Transverse colon (tissue), 4 donors: Measurements from ENCODE around the gene IL17RE. TPM values are rescaled to one million over a fixed set of nuclear protein-coding genes. Genes with fewer than 3 reads are reported as not detected.
A peak's percentile ranks its signal among the peaks of the same experiment; 100 is the strongest.
"Not testable (repeated sequence)": the region's sequence is repeated elsewhere in the genome, so short reads cannot be mapped to it uniquely, and the experiment has no call there.

ENCODE experiments used
- DNase-seq: peaks from one replicate; pipeline ENCODE4 v3.0.0-alpha.2; 2019
- H3K27ac ChIP-seq, 4 donors: fragments of 200-600 bp; sonication (generic); 2 replicates each; pipeline ENCODE4 v1.5.1; 2016 to 2018; ENCODE audit warnings: inconsistent platforms in 4 of 4
- H3K27me3 ChIP-seq: fragments of 200-600 bp; sonication (generic); 2 replicates; pipeline ENCODE4 v1.5.1; 2017; ENCODE audit warnings: inconsistent platforms
- H3K36me3 ChIP-seq, 4 donors: fragments of 200-600 bp; sonication (generic); 2 replicates each; pipeline ENCODE4 v1.5.1; 2017 to 2019; ENCODE audit warnings: inconsistent platforms in 4 of 4
- H3K4me1 ChIP-seq, 4 donors: fragments of 200-600 bp; sonication (generic); 2 replicates each; pipeline ENCODE4 v1.5.1; 2017 to 2020; ENCODE audit warnings: inconsistent platforms in 4 of 4
- H3K4me3 ChIP-seq, 4 donors: fragments of 200-600 bp; sonication (generic); 1 replicate in 1 of 4; 2 replicates in 3 of 4; pipeline versions ENCODE4 v1.5.1 to v1.6.1; 2017 to 2019; ENCODE audit warnings: inconsistent platforms in 4 of 4
- H3K9me3 ChIP-seq, 2 donors: fragments of 200-600 bp; sonication (generic); 2 replicates each; pipeline ENCODE4 v1.5.1; 2017 to 2019; ENCODE audit warnings: inconsistent platforms in 2 of 2
- EP300 ChIP-seq: sonication (generic); formaldehyde crosslinking; IDR thresholded peaks from one replicate; pipeline ENCODE4 v1.6.1; 2017; ENCODE audit warnings: antibody characterized with exemption, low read depth
- POLR2A ChIP-seq: fragments of 450-650 bp; IDR thresholded peaks from one replicate; pipeline ENCODE4 v1.6.1; 2016; ENCODE audit warnings: antibody characterized with exemption, mild to moderate bottlenecking, moderate library complexity
- POLR2AphosphoS5 ChIP-seq, 3 donors: sonication (generic); formaldehyde crosslinking; IDR thresholded peaks; one replicate each; pipeline ENCODE4 v1.6.1; 2016; ENCODE audit warnings: antibody characterized with exemption in 3 of 3
- WGBS, 2 donors: methylation state at CpG; one replicate each; pipeline ENCODE4 v1.1.5; 2018; ENCODE audit warnings: low coverage in 1 of 2; 5-methylcytosine and 5-hydroxymethylcytosine counted together
- in situ Hi-C, 4 donors: fragments of 200-750 bp; cut with MboI; loops; one replicate each; pipeline versions ENCODE4 v1.15.0 to v1.15.1; 2017; ENCODE audit warnings: low sequenced_read_pairs in 3 of 4, low pct_ligation_motif_present in 1 of 4, low pct_unique_long_range_greater_than_20kb in 1 of 4
- intact Hi-C: fragments of 100-400 bp; cut with DNase I; formaldehyde crosslinking; loops from one replicate; pipeline ENCODE4 v1.15.1; 2023; ENCODE audit warnings: low total_unique reads
- total RNA-seq, 4 donors: library from RNA; depleted of rRNA; stranded (reverse); fragments of >200 nt; gene quantifications; one replicate each; pipeline ENCODE4 v1.1.0, GENCODE V29; 2016
- TF ChIP-seq, protein P1 (sequence below), 5 experiments: fragments of 200-600 bp in 3 of 5; fragments of 450-650 bp in 2 of 5; sonication (generic) in 3 of 5; IDR thresholded peaks; 1 replicate in 2 of 5; 2 replicates in 3 of 5; pipeline ENCODE4 v1.5.1; 2016 to 2017; ENCODE audit warnings: antibody characterized with exemption in 5 of 5, inconsistent platforms in 3 of 5, mild to moderate bottlenecking in 2 of 5, moderate library complexity in 1 of 5

Gene IL17RE
- total RNA-seq, 4 donors from 2014 or later, result 81.5 to 178 (median 108) TPM

DNA sequence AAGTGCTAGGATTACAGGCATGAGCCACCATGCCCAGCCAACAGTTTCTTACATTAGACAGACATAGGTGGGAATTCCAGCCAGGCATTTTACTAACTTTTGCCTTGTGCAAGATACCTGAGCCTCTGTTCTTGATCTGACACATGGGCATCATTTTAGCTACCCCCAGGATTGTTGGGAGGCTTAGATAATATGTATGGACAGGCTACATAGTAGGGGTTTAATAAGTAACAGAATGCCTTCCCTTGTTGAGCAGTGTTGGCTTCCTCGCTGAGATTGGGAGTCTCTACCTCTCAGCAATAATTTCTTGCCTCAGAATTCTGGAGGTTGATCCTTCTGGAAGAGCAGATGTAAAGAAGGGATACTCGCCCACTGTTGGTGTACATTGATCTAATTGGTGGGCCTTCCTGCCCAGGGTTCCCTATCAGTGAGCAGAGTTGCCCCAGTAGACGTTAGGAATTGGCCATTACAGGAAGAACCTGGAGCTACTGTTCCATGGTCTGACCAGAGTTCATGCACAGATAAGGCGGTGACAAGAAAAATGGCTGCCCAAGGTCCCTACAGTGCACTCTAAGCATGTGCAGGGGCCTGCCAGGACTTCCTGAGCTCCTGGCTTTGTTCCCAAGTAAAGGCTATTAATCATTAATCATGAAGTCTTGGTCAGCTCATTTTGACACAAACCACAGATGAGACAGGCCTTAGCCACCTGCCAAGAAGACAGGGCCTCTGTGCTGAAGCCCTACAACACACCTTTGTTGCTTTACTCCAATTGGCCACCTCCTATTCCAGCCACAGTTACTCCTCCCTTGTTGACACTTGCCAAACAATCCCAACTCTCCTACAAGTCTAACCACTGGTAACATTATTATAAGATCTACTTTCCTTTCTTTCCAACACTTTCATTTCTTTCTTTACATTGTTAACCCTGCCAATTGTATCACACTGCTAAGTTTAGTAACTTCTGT is 5.0 kb upstream of the IL17RE start:
- Histone ChIP-seq H3K36me3 (peaks cover 0 to 7% (median 3%) of the 10 kb centered on the region in 4 donors), H3K27ac (peak overlapping the region; percentile 86 to 94 (median 90)), H3K27me3 (no peaks in the 10 kb centered on the region), H3K4me3 (peak overlapping the region in 1 of 4 donors; percentile 9), H3K4me1 (peaks cover 8 to 76% (median 57%) of the 10 kb centered on the region in 4 donors), H3K9me3 (no peaks in the 10 kb centered on the region)
- no peak for TF ChIP-seq POLR2A
- TF ChIP-seq EP300, result no peak
- TF ChIP-seq, protein P1, sequence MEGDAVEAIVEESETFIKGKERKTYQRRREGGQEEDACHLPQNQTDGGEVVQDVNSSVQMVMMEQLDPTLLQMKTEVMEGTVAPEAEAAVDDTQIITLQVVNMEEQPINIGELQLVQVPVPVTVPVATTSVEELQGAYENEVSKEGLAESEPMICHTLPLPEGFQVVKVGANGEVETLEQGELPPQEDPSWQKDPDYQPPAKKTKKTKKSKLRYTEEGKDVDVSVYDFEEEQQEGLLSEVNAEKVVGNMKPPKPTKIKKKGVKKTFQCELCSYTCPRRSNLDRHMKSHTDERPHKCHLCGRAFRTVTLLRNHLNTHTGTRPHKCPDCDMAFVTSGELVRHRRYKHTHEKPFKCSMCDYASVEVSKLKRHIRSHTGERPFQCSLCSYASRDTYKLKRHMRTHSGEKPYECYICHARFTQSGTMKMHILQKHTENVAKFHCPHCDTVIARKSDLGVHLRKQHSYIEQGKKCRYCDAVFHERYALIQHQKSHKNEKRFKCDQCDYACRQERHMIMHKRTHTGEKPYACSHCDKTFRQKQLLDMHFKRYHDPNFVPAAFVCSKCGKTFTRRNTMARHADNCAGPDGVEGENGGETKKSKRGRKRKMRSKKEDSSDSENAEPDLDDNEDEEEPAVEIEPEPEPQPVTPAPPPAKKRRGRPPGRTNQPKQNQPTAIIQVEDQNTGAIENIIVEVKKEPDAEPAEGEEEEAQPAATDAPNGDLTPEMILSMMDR (IDR thresholded peaks at IDR 0.05), result no peak
- TF ChIP-seq POLR2AphosphoS5 (IDR thresholded peaks at IDR 0.05), result peak in 2 of 3 donors; percentile 52 to 53
- WGBS, 2 donors, result 48 to 63% methylated on average over 2 to 4 of the region's 4 CpGs
- in situ Hi-C loops (no loop called here), intact Hi-C loops (no loop called here)
- peak; percentile 67 for DNase-seq

DNA sequence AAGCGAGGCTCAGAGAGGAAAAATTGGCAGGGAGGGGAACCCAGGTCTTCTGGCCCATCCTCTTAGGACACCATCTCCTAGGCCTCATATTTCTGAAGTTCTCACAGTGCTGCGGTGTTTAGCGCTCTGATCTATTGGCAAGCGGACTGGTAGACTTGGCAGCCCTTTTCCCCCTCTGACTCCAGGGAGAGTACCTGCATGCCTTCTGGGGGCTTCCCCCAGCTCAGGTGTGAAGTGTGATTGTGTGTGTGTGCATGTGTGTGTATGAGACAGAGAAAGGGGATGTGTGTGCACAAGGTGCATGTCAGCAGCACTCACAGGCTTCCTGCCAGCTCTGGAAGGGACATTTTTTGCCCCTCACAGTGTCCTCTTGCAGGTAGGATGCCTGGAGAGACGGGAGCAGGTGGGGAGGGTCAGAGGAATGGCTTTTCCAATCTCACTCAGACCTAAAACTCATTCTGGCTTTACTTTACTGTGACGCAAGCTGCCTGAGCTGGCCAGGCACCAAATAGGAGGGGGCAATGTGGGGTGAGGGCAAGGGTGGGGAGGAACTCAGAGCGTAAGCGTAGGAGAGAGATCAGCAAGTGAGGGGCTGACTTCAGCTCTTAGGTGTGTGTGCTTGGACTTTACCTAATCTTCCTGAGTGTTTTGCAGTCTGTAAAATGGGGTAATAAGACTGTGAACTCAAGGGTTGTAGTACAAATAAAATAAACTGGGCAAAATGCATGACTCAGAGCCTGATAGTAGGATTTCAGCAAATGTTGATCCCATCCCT is 4.0 kb upstream of the IL17RE start:
- H3K27me3 ChIP-seq, result no peaks in the 10 kb centered on the region
- no peaks in the 10 kb centered on the region for H3K36me3 ChIP-seq
- 21 to 53% methylated on average over 4 to 8 of the region's 8 CpGs for WGBS, 2 donors
- in situ Hi-C loops, result no loop called here
- intact Hi-C loops, result no loop called here
- no peaks in the 10 kb centered on the region for H3K9me3 ChIP-seq
- TF ChIP-seq, protein P1 (IDR thresholded peaks at IDR 0.05), result no peak
- TF ChIP-seq POLR2AphosphoS5 (IDR thresholded peaks at IDR 0.05), result peak in 1 of 3 donors; percentile 46
- peak overlapping the region in 1 of 4 donors; percentile 9 for H3K4me3 ChIP-seq
- H3K27ac ChIP-seq, result peak overlapping the region; percentile 86 to 94 (median 90)
- H3K4me1 ChIP-seq, result peaks cover 8 to 66% (median 51%) of the 10 kb centered on the region in 4 donors
- DNase-seq, result peak; percentile 60

GRCh38 chr3:9899289-9899791 is 3.3 kb upstream of the IL17RE start:
- H3K27ac ChIP-seq, result peak overlapping the region; percentile 86 to 94 (median 90)
- no peaks in the 10 kb centered on the region for H3K9me3 ChIP-seq
- no peaks in the 10 kb centered on the region for H3K27me3 ChIP-seq
- 35 to 37% methylated on average over 3 of the region's 3 CpGs for WGBS, 2 donors
- in situ Hi-C loops (no loop called here), intact Hi-C loops (no loop called here)
- H3K4me3 ChIP-seq, result no peak overlapping the region
- no peak for DNase-seq
- no peaks in the 10 kb centered on the region for H3K36me3 ChIP-seq
- TF ChIP-seq POLR2AphosphoS5 (IDR thresholded peaks at IDR 0.05), result no peak
- no peak for TF ChIP-seq POLR2A
- TF ChIP-seq EP300, result no peak
- TF ChIP-seq, protein P1 (IDR thresholded peaks at IDR 0.05), result no peak
- H3K4me1 ChIP-seq, result peaks cover 8 to 65% (median 47%) of the 10 kb centered on the region in 4 donors

GRCh38 chr3:9900965-9901415 is 1.7 kb upstream of the IL17RE start:
- Histone ChIP-seq H3K27ac (peak overlapping the region; percentile 86 to 94 (median 90)), H3K4me1 (peaks cover 8 to 56% (median 45%) of the 10 kb centered on the region in 4 donors)
- H3K9me3 ChIP-seq, in situ Hi-C loops, H3K36me3 ChIP-seq, H3K27me3 ChIP-seq, intact Hi-C loops, H3K4me3 ChIP-seq: not testable (repeated sequence)
- TF ChIP-seq EP300, result peak; percentile 12
- peak in 2 of 3 donors; percentile 40 to 50 for TF ChIP-seq POLR2AphosphoS5 (IDR thresholded peaks at IDR 0.05)
- 62 to 80% methylated on average over 1 to 6 of the region's 6 CpGs for WGBS, 2 donors
- peak; percentile 60 for DNase-seq
